CD4-positive, alpha-beta T cell (primary cell): ENCODE measurements around the gene ANKRD44. TPM values are rescaled to one million over a fixed set of nuclear protein-coding genes. Genes with fewer than 3 reads are reported as not detected.
A peak's percentile ranks its signal among the peaks of the same experiment; 100 is the strongest.

Experiments
- ATAC-seq: fragments of 200-7000 bp; cut with Tn5 transposase; one replicate; pipeline ENCODE4 v1.10.0; 2022; ENCODE audit warnings: mild to moderate bottlenecking; ENCODE audit not compliant: poor library complexity
- CTCF ChIA-PET: fragments of 350-600 bp; sonication (Branson Sonifier 250); formaldehyde crosslinking; loops from one replicate; lab custom pipeline; 2021; ENCODE audit warnings: antibody characterized with exemption, inconsistent platforms; lab: Charles Lee
- POLR2A ChIA-PET: fragments of 350-600 bp; sonication (Branson Sonifier 250); formaldehyde crosslinking; loops from one replicate; lab custom pipeline; 2021; ENCODE audit warnings: antibody characterized with exemption, inconsistent platforms; lab: Charles Lee
- DNase-seq, 14 experiments: peaks; one replicate each; pipeline ENCODE4 v3.0.0-alpha.2; 2013 to 2020; ENCODE audit warnings: mixed read lengths in 2 of 14
- H3K27ac ChIP-seq, 2 donors: one replicate each; pipeline versions ENCODE4 v1.5.1 to v1.7.0; 2013; ENCODE audit warnings: low read length in 2 of 2, low read depth in 1 of 2, mild to moderate bottlenecking in 1 of 2
- H3K27me3 ChIP-seq, 2 experiments: 1 replicate in 1 of 2; 2 replicates in 1 of 2; pipeline versions ENCODE4 v1.6.1 to v1.7.0; 2013; ENCODE audit warnings: low read length in 2 of 2, control low read depth in 1 of 2, mild to moderate bottlenecking in 1 of 2, moderate library complexity in 1 of 2; ENCODE audit not compliant: insufficient read depth in 2 of 2, control insufficient read depth in 1 of 2
- H3K36me3 ChIP-seq: one replicate; pipeline ENCODE4 v1.6.1; 2013; ENCODE audit warnings: low read length, control low read depth; ENCODE audit not compliant: insufficient read depth
- H3K4me1 ChIP-seq: one replicate; pipeline ENCODE4 v1.6.1; 2013; ENCODE audit warnings: low read length, control low read depth; ENCODE audit not compliant: insufficient read depth
- H3K4me3 ChIP-seq: one replicate; pipeline ENCODE4 v1.5.1; 2013; ENCODE audit warnings: mild to moderate bottlenecking, low read length, moderate library complexity
- H3K9me3 ChIP-seq, 2 experiments: 1 replicate in 1 of 2; 2 replicates in 1 of 2; pipeline versions ENCODE4 v1.6.1 to v1.7.0; 2013; ENCODE audit warnings: low read length in 2 of 2, mild to moderate bottlenecking in 2 of 2, control low read depth in 1 of 2, moderate library complexity in 1 of 2; ENCODE audit not compliant: control insufficient read depth in 1 of 2, insufficient read depth in 1 of 2
- H3K27ac Mint-ChIP-seq: one replicate; pipeline ENCODE4 v1.8.0; 2020; ENCODE audit warnings: mixed read lengths
- H3K27me3 Mint-ChIP-seq: one replicate; pipeline ENCODE4 v1.8.0; 2021; ENCODE audit warnings: mixed read lengths
- H3K36me3 Mint-ChIP-seq: one replicate; pipeline ENCODE4 v1.8.0; 2021; ENCODE audit warnings: low read depth, mixed read lengths
- H3K4me1 Mint-ChIP-seq: one replicate; pipeline ENCODE4 v1.8.0; 2021; ENCODE audit warnings: low read depth, mixed read lengths
- H3K4me3 Mint-ChIP-seq: one replicate; pipeline ENCODE4 v1.8.0; 2020; ENCODE audit warnings: mild to moderate bottlenecking, mixed read lengths
- H3K9me3 Mint-ChIP-seq: one replicate; pipeline ENCODE4 v1.8.0; 2020; ENCODE audit warnings: mixed read lengths
- CTCF ChIP-seq: fragments of 200-600 bp; IDR thresholded peaks from one replicate; pipeline ENCODE4 v1.8.0; 2022; ENCODE audit warnings: antibody characterized with exemption, mild to moderate bottlenecking
- intact Hi-C, 2 experiments: fragments of 100-400 bp; cut with DNase I in 1 of 2; cut with micrococcal nuclease in 1 of 2; formaldehyde crosslinking; loops; one replicate each; pipeline versions ENCODE4 v1.15.1 to v1.9.0; 2023 to 2025; cut with DNase I, micrococcal nuclease
- total RNA-seq, 174 experiments: library from RNA in 2 of 174; stranded (reverse) in 2 of 174; gene quantifications; one replicate each; pipeline ENCODE4 v1.2.3 and lab custom pipeline; 2021 to 2026

ANKRD44 gene
- total RNA-seq, 2 experiments from 2014 or later, result 170 to 186 TPM

GRCh38 chr2:197248623-197249022 lies 62.0 kb downstream of the ANKRD44 start:
- ChIA-PET CTCF (interaction anchor here (1.3 to 1.8 kb wide), 3 partner anchors 9 to 30 kb away, joined by 3 to 7 read pairs (median 7); no protein-coding TSS in a partner anchor), POLR2A (interaction anchor here (0.7 to 5.5 kb wide), 14 partner anchors 8 to 98 kb away, joined by 3 to 36 read pairs (median 4); partner anchors contain the start of gene ANKRD44)
- Mint-ChIP-seq H3K4me1 (peaks cover 90% of the 10 kb centered on the region), H3K36me3 (peaks cover 51% of the 10 kb centered on the region), H3K9me3 (no peaks in the 10 kb centered on the region), H3K4me3 (peak overlapping the region; percentile 72), H3K27ac (peak overlapping the region; percentile 94), H3K27me3 (no peaks in the 10 kb centered on the region)
- no peak for TF ChIP-seq CTCF
- Histone ChIP-seq H3K27me3 (no peaks in the 10 kb centered on the region), H3K4me1 (peaks cover 59% of the 10 kb centered on the region), H3K27ac (peak overlapping the region in 1 of 2 donors; percentile 39), H3K9me3 (no peaks in the 10 kb centered on the region), H3K4me3 (no peak overlapping the region), H3K36me3 (peaks cover 20% of the 10 kb centered on the region)
- ATAC-seq (peak; percentile 82), DNase-seq (peak in 5 of 14 experiments; percentile 23 to 69 (median 51))
- intact Hi-C loops, result no loop called here

- Histone ChIP-seq H3K9me3 (no peaks in the 10 kb centered on the region), H3K27me3 (no peaks in the 10 kb centered on the region), H3K4me1 (peaks cover 61% of the 10 kb centered on the region), H3K36me3 (peaks cover 20% of the 10 kb centered on the region), H3K27ac (peak overlapping the region in 1 of 2 donors; percentile 32), H3K4me3 (no peak overlapping the region)
- peak overlapping the region; percentile 94 for H3K27ac Mint-ChIP-seq
- ChIA-PET CTCF (interaction anchor here (1.6 to 1.8 kb wide), 2 partner anchors 9 to 11 kb away, joined by 7 read pairs; no protein-coding TSS in a partner anchor), POLR2A (interaction anchor here (1.0 to 5.5 kb wide), 7 partner anchors 8 to 60 kb away, joined by 3 to 36 read pairs (median 5); partner anchors contain the start of gene ANKRD44)
- DNase-seq (no peak), ATAC-seq (no peak)
- no peak for TF ChIP-seq CTCF
- H3K4me3 Mint-ChIP-seq, result peak overlapping the region; percentile 57
- H3K9me3 Mint-ChIP-seq, result no peaks in the 10 kb centered on the region
- no peaks in the 10 kb centered on the region for H3K27me3 Mint-ChIP-seq
- peaks cover 93% of the 10 kb centered on the region for H3K4me1 Mint-ChIP-seq
- H3K36me3 Mint-ChIP-seq, result peaks cover 53% of the 10 kb centered on the region
- intact Hi-C loops, result no loop called here
Measured at GRCh38 chr2:197248001-197248401, 62.6 kb downstream of the ANKRD44 start.

- CTCF ChIA-PET, result no interaction called here
- Histone ChIP-seq H3K9me3 (no peaks in the 10 kb centered on the region), H3K36me3 (peaks cover 20% of the 10 kb centered on the region), H3K4me1 (peaks cover 67% of the 10 kb centered on the region), H3K27ac (peak overlapping the region in 1 of 2 donors; percentile 32), H3K27me3 (no peaks in the 10 kb centered on the region), H3K4me3 (no peak overlapping the region)
- H3K27ac Mint-ChIP-seq, result peak overlapping the region; percentile 94
- H3K4me1 Mint-ChIP-seq, result peaks cover 93% of the 10 kb centered on the region
- POLR2A ChIA-PET, result interaction anchor here (0.8 to 5.5 kb wide), 5 partner anchors 9 to 61 kb away, joined by 3 to 36 read pairs (median 5); partner anchors contain the start of gene ANKRD44
- TF ChIP-seq CTCF, result no peak
- H3K4me3 Mint-ChIP-seq, result peak overlapping the region; percentile 30
- DNase-seq (no peak), ATAC-seq (peak; percentile 27)
- H3K27me3 Mint-ChIP-seq, result no peaks in the 10 kb centered on the region
- H3K9me3 Mint-ChIP-seq, result no peaks in the 10 kb centered on the region
- intact Hi-C loops, result no loop called here
- H3K36me3 Mint-ChIP-seq, result peaks cover 57% of the 10 kb centered on the region
Measured at GRCh38 chr2:197247083-197247482, 63.5 kb downstream of the ANKRD44 start.
